Spleen (tissue), 7 donors: ENCODE data around the gene LONRF2.

Source experiments
- CTCF ChIP-seq, 11 experiments: fragments of 200-600 bp in 7 of 11; fragments of 450-650 bp in 4 of 11; sonication (generic) in 4 of 11; IDR thresholded peaks in 8 of 11; conservative IDR thresholded peaks in 3 of 11; 1 replicate in 7 of 11; 2 replicates in 4 of 11; pipeline versions ENCODE4 v1.4.0 to v1.8.0; 2016 to 2021; ENCODE audit warnings: antibody characterized with exemption in 11 of 11, inconsistent platforms in 4 of 11, mild to moderate bottlenecking in 1 of 11
- POLR2A ChIP-seq, 3 donors: fragments of 450-650 bp; IDR thresholded peaks; one replicate each; pipeline ENCODE4 v1.5.1; 2017; ENCODE audit warnings: antibody characterized with exemption in 3 of 3, mild to moderate bottlenecking in 1 of 3
- POLR2AphosphoS5 ChIP-seq, 3 donors: sonication (generic); formaldehyde crosslinking; IDR thresholded peaks; one replicate each; pipeline ENCODE4 v1.5.1; 2017; ENCODE audit warnings: antibody characterized with exemption in 3 of 3
- donor health status: DM: no; HTN: no; CAD: no; lungs with moderate emphysema.
- donor health status: DM: no; HTN: no; CAD: no.
- donor health status: DM: no; HTN: no; CAD: no.

GRCh38 chr2:100275200-100275589, 47.1 kb downstream of the LONRF2 start:
- TF ChIP-seq POLR2AphosphoS5 (IDR thresholded peaks at IDR 0.05) (no peak), CTCF (IDR thresholded peaks at IDR 0.05 in 8 of 11, conservative IDR thresholded peaks at IDR 0.05 in 3 of 11) (no peak), POLR2A (IDR thresholded peaks at IDR 0.05) (no peak)
